GM21576 (cell line): Measurements from ENCODE around the gene CENPM.

Source experiments
- ATAC-seq: cut with Tn5 transposase; IDR thresholded peaks from one replicate; pipeline ENCODE4 v1.9.1; 2021; ENCODE audit warnings: mild to moderate bottlenecking, moderate library complexity; ENCODE audit not compliant: unreplicated experiment

CENPM gene

DNA sequence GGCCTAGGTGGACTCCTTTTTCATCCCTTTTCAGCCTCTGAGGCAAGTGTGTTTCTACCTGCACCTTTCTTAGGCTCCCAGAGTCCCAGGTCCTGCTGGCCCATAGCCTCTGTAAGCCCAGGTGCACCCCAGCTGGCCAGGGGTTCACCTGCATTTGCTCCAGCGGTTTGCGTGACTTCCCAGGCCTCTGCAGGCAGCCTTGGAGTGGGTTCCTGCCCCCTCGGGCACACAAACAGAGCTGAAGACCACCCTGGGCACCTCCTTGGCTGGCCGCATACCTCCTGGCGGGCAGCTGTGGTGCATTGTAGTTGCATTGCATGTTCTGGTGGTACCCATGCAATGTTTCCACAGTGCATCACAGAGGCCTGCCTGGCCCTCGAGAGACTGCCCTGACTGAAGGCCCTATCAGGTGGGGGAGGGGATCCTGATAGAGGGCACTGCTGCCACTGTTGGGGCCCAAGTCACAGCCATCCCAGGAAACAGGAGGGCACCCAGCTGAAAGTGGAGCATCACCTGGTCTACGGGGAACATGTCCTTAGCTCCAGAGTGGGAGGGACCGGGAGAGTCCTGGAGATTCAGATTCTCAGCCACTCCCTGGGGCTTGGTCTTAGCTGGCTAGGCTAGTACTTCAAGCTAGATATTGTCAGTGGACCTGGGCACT, 46.2 kb downstream of the CENPM start:
- ATAC-seq, result no peak

DNA sequence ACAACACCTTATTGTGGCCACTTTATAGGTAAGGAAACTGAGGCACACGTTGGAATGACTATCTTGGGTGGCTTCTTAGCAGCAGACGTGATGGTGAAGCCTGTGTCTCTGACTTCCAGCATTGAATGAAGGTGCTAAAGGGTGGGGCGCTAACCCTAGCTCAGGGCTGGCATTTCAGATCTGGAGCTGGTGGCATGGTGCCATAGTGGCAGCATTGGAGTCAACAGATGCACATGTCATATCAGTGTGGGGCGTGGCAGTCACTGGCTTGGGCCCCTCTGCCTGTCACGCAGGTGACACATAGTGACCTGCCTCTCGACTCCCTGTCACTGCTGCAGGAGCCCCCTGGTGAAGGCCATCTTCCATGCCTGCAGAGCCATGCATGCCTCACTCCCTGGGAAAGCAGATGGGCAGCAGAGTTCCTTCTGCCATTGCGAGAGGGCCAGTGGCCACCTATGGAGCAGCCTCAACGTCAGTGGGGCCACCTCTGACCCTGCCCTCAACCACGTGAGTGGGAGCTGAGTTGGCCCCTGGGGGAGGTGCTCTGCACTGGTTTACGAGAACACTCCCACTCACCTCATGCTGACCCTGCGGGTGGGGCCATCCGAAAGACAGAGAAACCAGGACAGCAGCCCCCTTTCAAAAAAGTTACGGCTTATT, 46.8 kb downstream of the CENPM start:
- no peak for ATAC-seq

DNA sequence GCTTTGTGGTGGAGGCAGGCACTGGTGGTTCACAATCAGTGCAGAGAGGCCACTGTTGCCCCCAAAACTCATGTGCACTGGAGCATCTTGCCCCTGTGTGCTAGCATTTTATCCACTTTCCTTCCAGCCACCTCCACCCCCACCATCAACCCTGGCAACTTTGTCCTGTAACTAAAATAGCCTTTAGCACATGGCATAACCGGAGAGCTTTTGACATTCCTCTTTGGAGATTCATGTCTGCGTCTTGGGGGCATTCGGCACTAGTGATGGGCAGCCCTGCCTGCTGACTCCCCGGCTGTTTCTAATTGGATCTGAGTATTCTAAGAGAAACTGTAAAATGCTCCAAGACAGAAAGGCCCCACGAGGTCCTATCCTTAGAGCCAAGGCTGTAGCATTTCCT, 47.8 kb downstream of the CENPM start:
- ATAC-seq, result no peak

DNA sequence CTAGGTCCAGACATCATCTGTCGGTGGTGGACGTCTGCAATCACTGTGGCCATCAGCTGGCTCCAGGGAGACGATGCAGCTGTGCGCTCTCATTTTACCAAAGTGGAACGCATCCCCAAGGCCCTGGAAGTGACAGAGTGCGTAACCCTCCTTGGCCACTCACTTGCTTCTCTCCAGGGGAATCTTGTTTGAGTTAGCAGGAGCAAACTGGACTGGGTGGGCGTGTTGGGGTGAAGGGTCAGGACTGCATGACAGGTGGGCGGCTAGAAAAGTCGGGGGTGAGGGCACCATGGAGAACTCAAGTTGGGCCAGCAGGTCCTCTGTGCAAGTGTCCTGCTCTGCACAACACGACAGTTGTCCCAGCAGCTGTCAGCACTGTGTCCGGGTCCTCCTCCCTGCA, 48.3 kb downstream of the CENPM start:
- no peak for ATAC-seq

DNA sequence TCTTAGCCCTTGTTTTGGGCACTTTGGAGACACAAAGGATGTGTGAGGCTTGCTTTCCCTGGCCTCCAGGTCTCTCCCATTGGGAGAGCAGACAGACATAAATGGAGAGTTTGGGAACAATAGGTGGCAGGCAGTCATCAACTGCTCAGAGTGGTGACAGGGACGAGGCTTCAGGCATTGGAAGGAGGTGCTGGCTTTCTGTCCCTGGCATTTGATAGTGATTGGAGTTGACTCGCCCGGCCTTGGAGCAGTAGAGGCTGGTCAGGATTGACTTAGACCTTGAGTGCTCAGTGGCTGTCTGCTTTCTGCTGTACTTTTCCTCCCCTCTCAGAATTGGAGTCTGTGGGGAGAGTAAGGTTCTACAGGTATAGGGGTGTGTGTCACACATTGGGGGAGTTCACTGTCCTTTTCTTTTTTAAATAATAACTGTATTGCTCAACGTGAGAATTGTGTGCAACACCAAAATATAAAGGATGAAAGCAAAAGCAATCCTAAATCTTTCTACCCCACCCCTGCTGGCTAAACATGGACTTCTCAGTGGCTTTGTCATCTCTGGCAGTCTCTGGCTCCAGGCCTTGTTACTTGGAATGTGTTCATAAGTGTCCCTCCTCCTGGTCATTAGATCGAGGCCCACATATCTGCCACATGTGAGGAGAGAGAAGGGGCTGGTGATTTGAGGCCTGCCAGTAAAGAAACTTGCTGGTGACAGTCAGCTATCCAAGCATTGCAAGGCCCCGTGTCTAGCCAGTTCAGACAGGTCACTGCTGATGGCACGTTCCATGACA, 53.2 kb downstream of the CENPM start:
- no peak for ATAC-seq

DNA sequence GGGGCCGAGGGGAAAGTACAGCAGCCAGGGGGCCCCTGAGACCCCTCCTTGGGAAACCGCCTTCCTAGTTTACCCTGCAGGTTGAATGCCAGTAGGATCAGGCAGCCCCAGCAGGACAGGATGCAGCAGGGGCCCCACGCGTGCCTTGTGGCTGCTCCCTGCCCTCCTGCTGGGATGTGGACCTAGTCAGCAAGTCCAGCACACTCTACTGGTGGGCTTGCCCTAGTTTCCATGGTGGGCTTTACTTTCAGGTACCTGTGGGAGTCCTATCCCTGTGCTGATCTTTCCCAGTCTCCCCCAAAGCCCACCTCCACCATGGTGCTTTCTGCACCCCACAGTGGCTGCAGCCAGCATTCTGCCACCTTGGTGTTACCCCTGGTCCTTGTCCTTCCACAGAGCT, 54.2 kb downstream of the CENPM start:
- ATAC-seq, result no peak

DNA sequence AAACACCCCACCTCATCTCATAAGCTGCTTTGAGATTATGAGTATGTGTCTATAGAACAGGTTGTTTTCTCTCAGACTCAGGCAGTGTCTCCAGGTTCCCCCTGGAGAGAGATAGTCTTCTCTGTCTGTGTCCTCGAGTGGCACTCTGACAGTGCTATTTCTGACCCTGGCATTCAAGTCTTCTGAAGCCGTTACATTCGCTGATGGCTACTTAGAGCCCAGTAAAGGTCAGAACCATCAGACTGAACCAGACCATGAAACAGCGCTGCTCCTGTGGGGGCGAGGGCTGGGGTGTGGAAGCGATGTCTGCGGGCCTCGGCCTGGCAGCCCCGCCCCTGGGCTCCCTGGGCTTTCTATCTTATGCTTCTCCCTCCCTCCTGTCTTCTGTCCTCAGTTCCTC, 55.5 kb downstream of the CENPM start:
- ATAC-seq, result no peak
